ENCODE results near the gene TMPRSS12.

Gene TMPRSS12

GRCh38 chr12:50927356-50927755, 84.6 kb downstream of the TMPRSS12 start:
- no peak for DNase-seq

DNA sequence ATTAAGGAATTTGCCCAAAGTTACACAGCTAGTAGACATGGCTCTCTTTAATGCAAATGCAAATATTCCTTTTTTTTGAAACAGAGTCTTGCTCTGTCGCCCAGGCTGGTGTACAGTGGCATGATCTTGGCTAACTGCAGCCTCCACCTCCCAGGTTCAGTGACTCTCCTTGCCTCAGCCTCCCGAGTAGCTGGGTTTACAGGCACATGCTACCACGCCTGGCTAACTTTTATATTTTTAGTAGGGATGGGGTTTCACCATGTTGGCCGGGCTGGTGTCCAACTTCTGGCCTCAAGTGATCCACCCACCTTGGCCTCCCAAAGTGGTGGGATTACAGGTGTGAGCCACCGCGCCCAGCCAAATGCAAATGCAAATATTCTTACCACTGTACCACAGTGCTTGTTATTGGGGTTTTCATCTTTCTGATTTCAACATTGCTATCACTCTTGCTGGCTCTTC, 85.1 kb downstream of the TMPRSS12 start:
- no peak for DNase-seq

GRCh38 chr12:50928392-50928791, 85.7 kb downstream of the TMPRSS12 start:
- DNase-seq, result no peak

- no peak for DNase-seq
Observed at GRCh38 chr12:50929831-50930230, 87.1 kb downstream of the TMPRSS12 start.

GRCh38 chr12:50930477-50930876, 87.8 kb downstream of the TMPRSS12 start:
- DNase-seq, result peak in 1 of 2 experiments; percentile 23

GRCh38 chr12:50932787-50933280, 90.1 kb downstream of the TMPRSS12 start:
- DNase-seq, result no peak

DNA sequence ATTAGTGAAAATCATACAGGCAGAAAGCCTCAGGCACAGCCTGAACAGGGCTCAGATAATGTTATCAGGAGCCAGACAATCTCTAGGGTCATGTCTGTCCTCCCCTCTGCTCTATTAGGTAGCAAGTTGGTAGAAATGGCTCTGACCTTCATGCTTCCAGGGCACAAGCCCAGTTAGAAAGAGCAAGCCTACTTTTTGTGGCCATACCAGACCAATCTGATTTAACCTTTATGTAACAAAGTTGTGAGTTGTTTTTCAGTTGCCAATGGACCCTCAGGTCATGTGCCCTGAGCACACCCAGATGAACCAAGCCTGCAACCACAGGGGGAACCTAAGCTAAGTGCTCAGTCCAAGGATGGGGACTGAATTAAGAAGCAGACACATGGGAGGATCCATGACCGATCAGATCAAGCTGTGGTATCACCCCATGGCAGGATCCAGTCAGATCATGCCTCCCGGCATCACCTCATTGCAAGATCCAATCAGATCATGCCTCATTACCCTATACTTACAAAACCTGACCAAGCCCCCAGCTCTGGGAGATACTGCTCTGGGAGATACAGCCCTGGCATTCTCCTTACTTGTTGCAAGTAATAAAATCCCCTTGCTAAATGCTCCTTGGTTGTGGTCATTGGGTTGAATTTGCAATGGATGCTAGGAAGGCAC, 90.9 kb downstream of the TMPRSS12 start:
- no peak for DNase-seq

DNA sequence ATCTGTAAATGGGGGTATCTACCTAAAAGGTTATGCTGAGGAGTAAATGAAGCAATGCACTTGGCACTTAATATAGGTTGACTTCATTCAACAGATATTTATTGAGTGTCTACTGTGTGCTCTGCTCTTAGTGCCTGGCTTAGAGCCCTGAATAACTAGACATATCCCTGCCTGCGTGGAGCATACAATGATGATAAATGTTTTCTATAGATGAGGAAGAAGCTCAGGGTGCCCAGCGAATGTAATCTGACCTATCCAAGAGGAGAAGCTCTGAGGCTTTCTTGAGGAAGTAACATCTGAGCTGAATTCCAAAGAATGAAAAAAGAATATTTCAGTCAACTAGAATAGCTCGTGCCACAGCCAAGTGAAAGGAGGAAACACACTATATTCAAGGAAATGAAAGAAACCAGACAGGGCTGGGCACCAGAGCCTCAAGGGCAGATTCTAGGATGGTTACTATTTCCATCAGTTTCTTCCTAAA, 91.7 kb downstream of the TMPRSS12 start:
- DNase-seq, result no peak

DNA sequence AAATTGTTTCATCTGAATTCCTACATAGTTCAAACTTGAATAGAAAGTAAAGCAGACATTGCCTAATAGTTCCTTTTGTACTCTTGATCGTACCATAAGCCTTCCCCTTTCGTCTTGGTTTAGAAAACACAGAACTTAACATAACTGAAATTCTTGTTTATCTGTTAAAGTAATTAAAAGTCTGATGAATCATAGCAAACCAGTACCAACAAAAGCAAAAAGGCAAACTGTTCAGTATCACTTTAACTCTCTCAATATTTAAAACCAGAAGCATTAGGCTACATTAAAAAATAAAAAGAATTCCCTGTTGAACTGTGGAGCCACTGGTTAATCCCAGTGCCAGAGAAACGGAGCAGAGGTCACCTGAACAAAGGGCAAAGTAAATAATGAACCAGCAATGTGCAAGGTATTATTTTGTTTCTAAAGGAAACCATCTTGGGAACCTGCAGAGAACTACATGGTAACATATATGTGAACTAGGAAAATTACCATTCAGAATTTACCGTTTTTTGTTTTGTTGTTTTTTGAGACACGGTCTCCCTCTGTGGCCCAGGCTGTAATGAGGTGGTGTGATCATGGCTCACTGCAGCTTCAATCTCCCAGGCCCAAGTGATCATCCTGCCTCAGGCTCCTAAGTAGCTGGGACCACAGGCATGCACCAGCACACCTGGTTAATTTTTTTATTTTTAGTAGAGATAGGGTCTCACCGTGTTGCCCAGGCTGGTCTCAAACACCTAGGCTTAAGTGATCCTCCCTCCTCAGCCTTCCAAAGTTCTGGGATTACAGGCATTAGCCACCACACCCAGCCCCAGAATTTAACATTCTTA, 92.5 kb downstream of the TMPRSS12 start:
- DNase-seq, result no peak

GRCh38 chr12:50936821-50937530, 94.2 kb downstream of the TMPRSS12 start:
- no peak for DNase-seq
